OCI-LY3 (cell line): Measurements from ENCODE around the gene TTC7B.

Source experiments
- H2AFZ ChIP-seq: fragments of 200-600, 300-600 bp; shearing (Covaris generic); 2 replicates; pipeline ENCODE4 v1.6.0; 2014; ENCODE audit warnings: antibody characterized with exemption, low read depth, low read length
- H3K27ac ChIP-seq: fragments of 200-600, 300-600 bp; sonication (generic); 2 replicates; pipeline ENCODE4 v1.5.1; 2014; ENCODE audit warnings: mild to moderate bottlenecking, low read length, moderate library complexity, mixed read lengths
- H3K27me3 ChIP-seq: fragments of 200-600, 300-600 bp; sonication (generic); 2 replicates; pipeline ENCODE4 v1.6.1; 2014; ENCODE audit warnings: low read depth, low read length, mixed read lengths
- H3K36me3 ChIP-seq: fragments of 200-600, 300-600 bp; sonication (generic); replicated peaks from 2 replicates; pipeline ENCODE3; 2014; ENCODE audit warnings: low read depth, low read length, mixed read lengths
- H3K4me1 ChIP-seq: fragments of 300-600, 200-600 bp; sonication (generic); 2 replicates; pipeline ENCODE4 v1.6.1; 2014; ENCODE audit warnings: low read length, mixed read lengths
- H3K4me2 ChIP-seq: fragments of 200-600, 300-600 bp; sonication (generic); 2 replicates; pipeline ENCODE4 v1.6.1; 2014; ENCODE audit warnings: low read length, mixed read lengths
- H3K4me3 ChIP-seq: fragments of 300-600, 200-600 bp; sonication (generic); 2 replicates; pipeline ENCODE4 v1.5.1; 2014; ENCODE audit warnings: antibody characterized with exemption, mild to moderate bottlenecking, low read length, moderate library complexity
- H3K79me2 ChIP-seq: fragments of 300-600, 200-600 bp; shearing (Covaris generic); 2 replicates; pipeline ENCODE4 v1.6.1; 2014; ENCODE audit warnings: mild to moderate bottlenecking, low read length, mixed read lengths
- H3K9ac ChIP-seq: fragments of 300-600, 200-600 bp; shearing (Covaris generic); 2 replicates; pipeline ENCODE4 v1.6.0; 2014; ENCODE audit warnings: mild to moderate bottlenecking, low read length, moderate library complexity
- H3K9me3 ChIP-seq: fragments of 200-600, 300-600 bp; shearing (Covaris generic); 2 replicates; pipeline ENCODE4 v1.6.1; 2014; ENCODE audit warnings: low read length, mixed read lengths; ENCODE audit not compliant: insufficient read depth
- H4K20me1 ChIP-seq: fragments of 200-600, 300-600 bp; sonication (generic); 2 replicates; pipeline ENCODE4 v1.6.1; 2016; ENCODE audit warnings: low read length, mixed read lengths; ENCODE audit not compliant: insufficient read depth
- CTCF ChIP-seq: fragments of 200-600, 300-600 bp; sonication (generic); IDR thresholded peaks from 2 replicates; pipeline ENCODE4 v1.5.1; 2014; ENCODE audit warnings: antibody characterized with exemption, low read length, low read depth
- EZH2phosphoT487 ChIP-seq: fragments of 200-600 bp; shearing (Covaris generic); IDR thresholded peaks from 2 replicates; pipeline ENCODE4 v1.6.1; 2018; ENCODE audit warnings: antibody characterized with exemption, mixed run types, low read depth

The TTC7B gene

DNA sequence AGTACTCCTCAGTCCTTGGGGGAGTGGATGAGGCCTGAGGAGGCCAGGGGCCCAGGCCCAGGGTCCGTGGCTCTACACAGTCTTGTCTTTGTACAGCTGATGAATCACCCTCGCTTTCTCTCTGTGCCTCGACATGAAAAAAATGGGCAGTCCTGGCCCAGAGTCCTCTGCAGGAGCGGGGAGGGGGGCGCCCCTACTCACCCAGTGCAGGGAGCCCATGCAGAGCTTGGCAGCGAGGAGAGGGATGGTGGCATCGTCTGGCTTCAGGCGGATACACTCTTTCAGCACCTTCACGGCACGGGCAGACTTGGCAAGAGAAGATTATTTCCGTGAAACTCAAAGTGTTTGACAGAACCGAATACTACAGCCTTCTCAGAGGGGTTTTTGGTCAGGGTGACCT is 159.3 kb downstream of the TTC7B start:
- Histone ChIP-seq H3K27ac (no peak overlapping the region), H3K27me3 (no peaks in the 10 kb centered on the region), H3K36me3 (no peaks in the 10 kb centered on the region), H3K9me3 (no peaks in the 10 kb centered on the region), H3K4me3 (no peak overlapping the region), H4K20me1 (no peaks in the 10 kb centered on the region), H3K9ac (no peak overlapping the region), H3K79me2 (no peaks in the 10 kb centered on the region), H3K4me1 (peaks cover 42% of the 10 kb centered on the region), H3K4me2 (no peak overlapping the region), H2AFZ (no peak overlapping the region)
- TF ChIP-seq EZH2phosphoT487 (no peak), CTCF (no peak)

DNA sequence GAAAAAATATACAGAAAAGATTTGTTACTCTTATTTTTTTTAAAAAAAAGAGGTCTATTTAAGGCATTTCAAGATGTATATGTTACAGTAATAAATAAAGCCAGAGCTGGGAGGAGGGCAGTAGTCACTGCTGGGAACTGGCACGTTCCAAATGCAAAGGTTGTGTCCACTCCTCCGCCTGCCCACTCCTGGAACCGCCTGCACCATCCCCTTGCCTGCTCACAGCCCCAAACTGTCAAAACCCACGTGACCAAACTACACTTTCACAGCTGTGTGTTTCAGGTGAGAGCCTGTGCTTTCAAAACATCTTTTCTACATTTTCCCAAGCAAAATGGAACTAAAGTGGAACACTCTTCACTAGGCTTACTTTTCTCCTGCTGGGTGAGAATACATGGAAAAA is 160.4 kb downstream of the TTC7B start:
- H3K4me1 ChIP-seq: peaks cover 30% of the 10 kb centered on the region
- no peaks in the 10 kb centered on the region for H3K27me3 ChIP-seq
- H2AFZ ChIP-seq: no peak overlapping the region
- H3K36me3 ChIP-seq: no peaks in the 10 kb centered on the region
- H3K4me3 ChIP-seq: no peak overlapping the region
- H3K4me2 ChIP-seq: no peak overlapping the region
- H3K79me2 ChIP-seq: no peaks in the 10 kb centered on the region
- H3K9ac ChIP-seq: no peak overlapping the region
- no peaks in the 10 kb centered on the region for H3K9me3 ChIP-seq
- no peak overlapping the region for H3K27ac ChIP-seq
- no peak for TF ChIP-seq EZH2phosphoT487
- TF ChIP-seq CTCF: no peak
- no peaks in the 10 kb centered on the region for H4K20me1 ChIP-seq

GRCh38 chr14:90654831-90655276 is 161.4 kb downstream of the TTC7B start:
- Histone ChIP-seq H3K4me2 (no peak overlapping the region), H3K79me2 (no peaks in the 10 kb centered on the region), H2AFZ (no peak overlapping the region), H3K9ac (no peak overlapping the region), H3K27me3 (no peaks in the 10 kb centered on the region), H3K36me3 (no peaks in the 10 kb centered on the region), H4K20me1 (no peaks in the 10 kb centered on the region), H3K27ac (no peak overlapping the region), H3K4me1 (peaks cover 23% of the 10 kb centered on the region), H3K9me3 (no peaks in the 10 kb centered on the region), H3K4me3 (no peak overlapping the region)
- TF ChIP-seq EZH2phosphoT487 (no peak), CTCF (no peak)

DNA sequence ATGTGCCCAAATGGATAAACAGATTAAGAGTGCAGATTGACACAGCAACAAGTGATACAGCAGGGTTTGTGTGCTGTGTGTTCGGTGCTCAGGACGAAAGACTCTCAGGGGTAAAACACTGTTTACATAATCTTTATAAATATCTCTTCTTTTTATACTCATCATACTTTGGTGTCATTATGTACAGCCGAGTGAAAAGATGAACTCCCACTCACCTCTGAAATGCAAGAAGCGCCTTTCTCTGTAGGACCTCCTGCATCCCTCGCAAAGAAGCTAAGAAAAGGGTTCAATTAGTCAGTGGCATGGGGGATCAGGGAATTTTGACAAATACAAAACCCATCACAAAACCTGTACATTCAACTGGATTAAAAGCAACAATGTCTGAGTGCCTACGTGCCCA is 163.6 kb downstream of the TTC7B start:
- no peak overlapping the region for H3K27ac ChIP-seq
- no peaks in the 10 kb centered on the region for H4K20me1 ChIP-seq
- no peaks in the 10 kb centered on the region for H3K27me3 ChIP-seq
- peaks cover 4% of the 10 kb centered on the region for H3K4me1 ChIP-seq
- no peak overlapping the region for H3K4me2 ChIP-seq
- H3K79me2 ChIP-seq: no peaks in the 10 kb centered on the region
- no peak overlapping the region for H3K9ac ChIP-seq
- no peaks in the 10 kb centered on the region for H3K9me3 ChIP-seq
- TF ChIP-seq EZH2phosphoT487 (no peak), CTCF (no peak)
- no peak overlapping the region for H3K4me3 ChIP-seq
- H2AFZ ChIP-seq: no peak overlapping the region
- no peaks in the 10 kb centered on the region for H3K36me3 ChIP-seq
